ENCODE measurements around the gene SHC3.

SHC3 gene

GRCh38 chr9:89154218-89154617 is 24.4 kb downstream of the SHC3 start:
- DNase-seq (ENCODE audit: low spot score) = no peak

- DNase-seq (ENCODE audit: low spot score) = no peak
Observed at GRCh38 chr9:89153232-89154017, 25.2 kb downstream of the SHC3 start.

DNA sequence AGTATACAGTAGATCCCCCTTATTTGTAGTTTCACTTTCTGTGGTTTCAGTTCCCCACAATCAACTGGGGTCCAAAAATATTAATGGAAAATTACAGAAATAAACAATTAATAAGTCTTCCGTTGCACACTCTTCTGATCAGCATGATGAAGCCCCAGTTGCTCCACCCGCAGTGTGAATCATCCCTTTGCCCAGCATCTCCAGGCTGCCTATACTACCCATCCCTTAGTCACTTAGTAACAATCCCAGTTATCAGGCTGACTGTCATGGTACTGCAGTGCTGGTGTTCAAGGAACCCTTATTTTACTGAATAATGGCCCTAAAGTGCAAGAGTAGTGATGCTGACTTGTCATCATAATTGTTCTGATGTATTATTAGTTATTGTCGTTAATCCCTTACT is 28.9 kb downstream of the SHC3 start:
- no peak for DNase-seq (ENCODE audit: low spot score)

- no peak for DNase-seq (ENCODE audit: low spot score)
Observed at GRCh38 chr9:89145097-89145496, 33.5 kb downstream of the SHC3 start.

DNA sequence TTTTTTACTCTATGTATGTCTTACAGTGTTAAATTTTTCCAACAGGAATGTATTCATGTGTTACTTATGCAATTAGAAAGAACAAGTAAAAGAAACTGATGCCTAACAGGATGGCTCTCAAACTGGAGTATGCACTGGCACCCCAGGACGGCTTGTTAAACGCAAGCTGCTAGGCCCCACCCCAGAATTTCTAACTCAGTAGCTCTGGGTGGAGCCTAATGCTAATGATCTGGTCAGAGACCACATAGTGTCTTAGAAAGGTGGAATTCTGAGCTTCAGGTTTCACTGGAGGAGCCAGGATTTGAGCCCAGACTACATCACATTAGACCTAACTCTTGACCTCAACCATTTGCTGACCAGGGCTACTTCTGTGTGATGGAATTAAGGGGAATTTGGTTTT is 34.4 kb downstream of the SHC3 start:
- no peak for DNase-seq (ENCODE audit: low spot score)

- DNase-seq (ENCODE audit: low spot score) = no peak
Observed at GRCh38 chr9:89143266-89143665, 35.4 kb downstream of the SHC3 start.

- DNase-seq (ENCODE audit: low spot score) = no peak
Observed at GRCh38 chr9:89139455-89139854, 39.2 kb downstream of the SHC3 start.

DNA sequence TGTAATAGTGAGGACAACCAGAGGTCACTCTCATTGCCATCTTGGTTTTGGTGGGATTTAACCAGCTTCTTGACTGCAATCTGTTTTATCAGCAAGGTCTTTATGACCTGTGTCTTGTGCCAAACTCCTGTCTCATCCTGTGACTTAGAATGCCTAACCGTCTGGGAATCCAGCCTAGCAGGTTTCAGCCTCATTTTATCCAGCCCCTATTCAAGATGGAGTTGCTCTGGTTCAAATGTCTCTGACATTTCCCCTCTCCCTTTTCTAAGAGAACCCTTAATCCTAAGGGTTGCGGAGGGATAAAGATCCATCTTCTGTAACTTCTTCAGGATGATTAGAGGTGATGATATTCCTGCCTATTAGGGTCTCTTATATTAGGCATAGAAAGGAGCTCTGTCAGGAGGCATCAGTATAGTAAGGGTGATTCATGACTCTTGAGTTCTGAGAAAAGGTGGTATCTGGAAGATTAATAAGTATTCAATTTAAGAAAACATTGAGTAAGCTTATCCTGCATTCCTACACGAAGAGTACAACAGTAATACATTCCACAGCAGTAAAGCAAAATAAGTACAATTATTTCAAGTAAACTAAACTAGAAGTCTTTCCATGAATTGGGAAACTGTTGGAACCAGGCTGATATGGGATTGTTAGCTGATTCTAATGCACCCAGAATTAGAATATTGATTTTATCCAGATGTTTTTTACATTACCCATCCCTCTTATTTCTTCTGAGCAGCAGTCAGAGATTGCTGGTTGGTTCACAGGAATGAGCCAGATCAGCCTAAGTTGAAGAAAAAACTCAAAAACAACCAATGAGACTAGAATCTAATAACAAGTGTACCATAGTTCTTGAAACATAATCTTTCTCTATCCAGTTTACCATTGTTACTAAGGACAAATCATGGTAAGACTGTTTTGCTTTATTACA is 39.9 kb downstream of the SHC3 start:
- no peak for DNase-seq (ENCODE audit: low spot score)

- no peak for DNase-seq (ENCODE audit: low spot score)
Observed at GRCh38 chr9:89137542-89138462, 40.8 kb downstream of the SHC3 start.

DNA sequence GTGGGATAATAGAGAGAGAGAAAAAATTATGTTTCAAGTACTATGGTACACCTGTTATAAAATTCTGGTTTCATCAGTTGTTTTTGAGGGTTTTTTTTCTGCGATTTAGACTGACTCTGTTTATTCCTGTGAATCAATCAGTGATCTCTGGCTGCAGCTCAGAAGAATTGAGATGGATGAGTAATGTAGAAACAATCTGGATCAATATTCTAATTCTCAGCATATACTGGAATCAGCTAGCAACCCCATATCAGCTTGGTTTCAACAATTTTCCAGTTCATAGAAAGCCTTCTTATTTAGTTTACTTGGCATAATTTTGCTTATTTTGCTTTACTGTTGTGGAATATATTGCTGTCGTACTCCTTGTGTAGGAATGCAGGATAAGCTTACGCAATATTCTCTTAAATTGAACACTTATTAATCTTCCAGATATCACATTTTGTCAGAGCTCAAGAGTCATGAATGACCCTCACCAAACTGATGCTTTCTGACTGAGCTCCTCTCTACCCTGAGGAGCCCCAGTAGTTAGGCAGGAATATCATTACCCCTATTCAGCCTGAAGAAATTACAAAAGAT is 42.9 kb downstream of the SHC3 start:
- DNase-seq (ENCODE audit: low spot score) = no peak

DNA sequence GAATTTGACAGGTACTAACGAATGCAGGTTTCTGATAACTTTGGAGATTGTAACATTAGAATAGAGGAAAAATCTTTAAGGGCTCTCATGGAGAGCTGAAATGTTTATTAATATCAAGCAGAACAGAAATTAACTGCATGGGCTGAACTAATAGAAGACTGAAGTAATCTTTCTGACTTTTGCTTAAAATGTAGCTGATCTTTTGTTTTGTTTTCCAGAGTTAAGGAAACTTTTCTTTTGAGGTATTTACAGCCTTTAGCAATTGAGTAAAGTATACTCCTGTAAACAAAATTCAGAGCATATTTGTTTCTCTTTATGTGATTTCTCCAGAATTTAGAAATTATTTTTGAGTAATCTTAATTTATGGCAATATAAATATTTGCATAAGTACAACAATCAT is 43.9 kb downstream of the SHC3 start:
- no peak for DNase-seq (ENCODE audit: low spot score)

DNA sequence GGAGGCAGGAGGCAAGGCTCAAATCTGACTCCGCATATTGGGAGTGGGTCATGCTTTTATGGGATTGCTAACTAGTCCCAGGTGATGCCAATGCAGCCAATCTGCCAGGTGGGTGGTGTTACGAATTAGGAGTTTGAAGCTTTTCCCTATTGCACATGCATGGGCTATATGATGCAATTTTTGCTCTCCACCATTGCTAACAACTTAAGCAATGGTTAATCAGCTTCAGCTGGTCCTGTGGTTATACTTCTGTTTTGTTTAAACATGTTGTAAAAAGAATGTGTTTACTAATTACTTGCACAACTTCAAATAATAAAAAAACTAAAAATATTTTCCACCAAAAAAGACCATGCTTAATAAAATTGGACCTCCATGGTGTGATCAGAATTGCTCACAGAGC is 55.7 kb downstream of the SHC3 start:
- DNase-seq (ENCODE audit: low spot score) = no peak

DNA sequence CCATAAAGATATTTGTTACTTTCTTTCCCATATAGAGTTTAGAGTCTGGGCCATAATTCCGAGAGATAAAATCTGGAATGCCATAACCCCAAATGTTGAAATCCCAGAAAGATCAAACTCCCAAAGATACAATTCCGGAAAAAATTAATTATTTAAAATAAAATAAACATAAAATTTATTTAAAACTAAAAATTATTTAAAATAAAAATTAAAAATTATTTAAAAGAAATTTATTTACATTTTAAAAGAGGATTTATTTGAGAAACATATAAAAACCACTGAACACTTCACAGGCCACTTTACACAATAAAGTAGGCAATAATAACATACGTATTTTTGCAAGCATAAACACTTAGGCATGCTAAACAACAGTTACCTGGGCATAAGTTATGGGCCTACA is 57.9 kb downstream of the SHC3 start:
- DNase-seq (ENCODE audit: low spot score) = no peak

DNA sequence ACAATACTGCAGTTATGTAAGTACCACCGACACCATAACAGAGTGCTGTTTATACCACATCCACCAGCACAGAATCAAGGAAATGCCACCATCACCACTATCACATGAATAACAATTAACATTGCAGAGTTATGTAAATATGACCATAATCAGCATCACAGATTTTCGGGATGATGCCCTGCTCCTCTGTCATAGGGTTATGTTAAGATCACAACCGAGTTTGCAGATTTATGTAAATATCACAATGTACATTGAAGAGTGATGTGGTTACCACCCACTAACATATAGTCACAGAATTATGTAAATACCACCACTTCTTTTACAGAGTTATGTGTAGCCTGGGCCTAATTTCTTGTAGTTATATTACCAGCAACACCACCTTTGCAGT is 61.8 kb downstream of the SHC3 start:
- no peak for DNase-seq (ENCODE audit: low spot score)

GRCh38 chr9:89116064-89116804 is 62.4 kb downstream of the SHC3 start:
- no peak for DNase-seq (ENCODE audit: low spot score)

DNA sequence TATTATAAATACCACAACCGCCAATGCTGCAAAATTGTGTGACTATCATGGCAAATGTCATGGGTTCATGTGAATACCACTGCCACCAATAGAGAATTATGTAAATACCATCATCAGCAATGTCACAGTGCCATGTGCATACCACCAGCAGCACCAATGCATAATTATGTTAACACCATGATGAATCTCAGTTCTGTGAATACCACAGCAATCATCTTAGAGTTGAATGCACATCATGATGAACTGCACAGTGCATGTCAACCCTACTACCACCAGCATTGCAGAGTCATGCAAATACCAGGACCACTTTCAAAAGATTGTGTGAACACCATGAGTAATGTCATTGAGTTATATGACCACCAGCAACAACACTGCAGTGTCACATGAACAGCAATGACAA is 63.2 kb downstream of the SHC3 start:
- no peak for DNase-seq (ENCODE audit: low spot score)

GRCh38 chr9:89114741-89115140 is 63.9 kb downstream of the SHC3 start:
- no peak for DNase-seq (ENCODE audit: low spot score)

DNA sequence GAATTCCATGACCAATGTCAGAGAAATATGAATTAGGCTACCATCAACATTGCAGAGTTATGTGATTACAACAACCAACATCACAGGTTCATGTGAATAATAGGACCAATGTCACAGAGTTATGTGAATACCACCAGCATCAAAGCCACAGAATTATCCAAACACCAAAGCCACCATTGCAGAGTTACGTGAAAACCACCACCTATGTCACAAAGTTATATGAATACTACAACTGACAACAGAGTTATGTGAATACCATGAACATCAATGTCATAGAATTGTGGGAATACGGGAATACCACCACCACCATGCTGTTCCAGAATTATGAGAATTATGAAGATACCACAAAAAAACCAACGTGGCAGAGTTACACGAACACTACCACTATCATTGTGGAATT is 64.8 kb downstream of the SHC3 start:
- no peak for DNase-seq (ENCODE audit: low spot score)

DNA sequence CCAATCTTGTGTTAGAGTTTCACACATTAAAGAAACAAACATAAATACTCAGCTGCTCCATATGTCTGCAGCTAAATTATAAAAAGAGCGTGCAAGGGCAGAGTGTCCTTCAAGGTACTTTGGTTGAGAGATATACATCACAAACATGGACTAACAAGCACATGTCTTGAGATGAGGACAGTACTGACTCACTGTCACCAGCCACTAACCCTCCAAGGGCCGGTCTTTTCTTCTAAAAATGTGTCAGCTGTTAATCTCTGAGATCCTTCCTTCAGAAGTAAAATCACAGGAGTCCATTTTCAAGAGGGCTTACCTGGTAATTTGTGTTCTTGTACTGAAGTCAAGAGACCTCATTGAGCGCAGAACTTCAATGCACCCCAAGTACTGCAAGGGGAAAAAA is 66.4 kb downstream of the SHC3 start:
- DNase-seq (ENCODE audit: low spot score) = no peak

GRCh38 chr9:89109666-89110065 is 69.0 kb downstream of the SHC3 start:
- DNase-seq (ENCODE audit: low spot score) = no peak

DNA sequence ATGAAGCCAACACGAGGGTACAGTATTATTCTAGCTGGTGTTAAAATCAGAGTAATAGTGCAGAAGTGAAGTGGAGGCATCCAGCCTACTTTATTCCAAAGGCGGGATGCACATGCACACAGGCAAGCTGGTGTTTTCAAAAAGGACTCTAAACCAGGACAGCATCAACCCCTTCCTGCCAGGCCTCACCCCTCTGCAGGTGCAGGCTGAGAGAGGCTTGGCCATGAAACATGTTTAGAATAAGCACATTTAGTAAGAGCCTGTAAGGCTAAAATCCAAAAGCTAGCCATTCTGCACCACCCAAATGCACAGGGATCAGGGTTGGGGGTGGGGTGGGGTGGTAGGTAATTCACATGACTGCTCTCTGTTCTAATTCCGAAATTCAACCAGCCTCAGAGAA is 71.2 kb downstream of the SHC3 start:
- DNase-seq (ENCODE audit: low spot score) = no peak
